Esophagus (tissue), 2 donors: ENCODE data around the gene THY1. TPM values are rescaled to one million over a fixed set of nuclear protein-coding genes. Genes with fewer than 3 reads are reported as not detected.
"Not testable (repeated sequence)": the region's sequence is repeated elsewhere in the genome, so short reads cannot be mapped to it uniquely, and the experiment has no call there.

Experiments
- H3K27ac ChIP-seq, 2 donors: one replicate each; pipeline ENCODE4 v1.5.1; 2013; ENCODE audit warnings: low read depth in 2 of 2, mild to moderate bottlenecking in 2 of 2, inconsistent platforms in 1 of 2, low read length in 1 of 2, moderate library complexity in 1 of 2
- H3K27me3 ChIP-seq, 2 donors: one replicate each; pipeline ENCODE4 v1.6.1; 2013; ENCODE audit warnings: low read length in 2 of 2, control low read depth in 1 of 2, mild to moderate bottlenecking in 1 of 2; ENCODE audit not compliant: insufficient read depth in 2 of 2, control insufficient read depth in 1 of 2
- H3K36me3 ChIP-seq, 2 donors: one replicate each; pipeline ENCODE4 v1.6.1; 2013; ENCODE audit warnings: low read length in 1 of 2; ENCODE audit not compliant: control insufficient read depth in 2 of 2, insufficient read depth in 2 of 2
- H3K4me1 ChIP-seq, 2 donors: one replicate each; pipeline ENCODE4 v1.6.1; 2013; ENCODE audit warnings: low read length in 1 of 2; ENCODE audit not compliant: control insufficient read depth in 2 of 2, insufficient read depth in 2 of 2
- H3K4me3 ChIP-seq, 2 donors: one replicate each; pipeline ENCODE4 v1.5.1; 2013; ENCODE audit warnings: low read length in 2 of 2, mild to moderate bottlenecking in 2 of 2, low read depth in 1 of 2, moderate library complexity in 1 of 2
- H3K9me3 ChIP-seq, 2 donors: one replicate each; pipeline ENCODE4 v1.6.1; 2013; ENCODE audit warnings: mild to moderate bottlenecking in 2 of 2, low read depth in 1 of 2, low read length in 1 of 2, moderate library complexity in 1 of 2; ENCODE audit not compliant: control insufficient read depth in 2 of 2, insufficient read depth in 1 of 2
- WGBS, 2 donors: extraction: QIAGEN DNeasy Blood & Tissue Kit; methylation state at CpG; one replicate each; pipeline ENCODE4 v1.1.7; 2013; 5-methylcytosine and 5-hydroxymethylcytosine counted together
- polyA plus RNA-seq, 2 donors: library from polyadenylated mRNA; stranded (reverse); fragments of 200-250 nt; gene quantifications; one replicate each; pipeline ENCODE4 v1.2.3, GENCODE V29; 2013
- donor health status: healthy with polysubstance abuse.
- donor health status: Bipolar disorder and iron deficiency.

The THY1 gene
- polyA plus RNA-seq, 2 donors = 0.92 to 1.2 TPM

DNA sequence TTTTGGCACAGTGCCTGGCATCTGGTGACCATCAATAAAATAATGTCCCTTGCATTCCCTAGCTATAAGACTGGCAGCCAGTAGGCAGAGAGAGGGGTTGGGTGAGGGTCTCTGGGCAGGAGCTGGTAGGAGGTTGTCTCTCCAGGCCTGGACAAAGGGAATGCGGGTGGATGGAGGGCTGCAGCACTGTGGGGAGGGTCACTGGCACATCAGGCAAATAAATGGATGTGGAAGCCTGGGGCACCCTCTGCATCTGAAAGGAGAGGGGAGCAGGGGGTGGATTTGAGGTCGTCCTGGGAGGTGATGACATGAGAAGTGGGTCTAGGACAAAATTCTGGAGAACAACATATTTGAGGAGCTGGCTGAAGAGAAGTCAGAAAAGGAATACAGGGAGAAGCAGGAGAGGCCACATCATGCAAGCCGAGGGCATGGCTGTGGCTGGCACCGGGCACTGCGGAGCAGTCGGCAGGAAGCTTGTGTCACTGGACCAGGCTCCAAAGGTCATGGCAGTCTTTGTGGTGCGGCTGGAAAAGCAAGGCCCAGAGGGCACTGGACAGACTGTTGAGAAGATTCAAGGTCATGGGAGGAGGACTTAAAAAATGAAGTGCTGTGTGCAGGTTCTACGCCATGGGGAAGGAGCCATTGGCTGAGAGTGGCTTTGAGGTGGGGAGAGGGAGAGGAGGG is 36.5 kb upstream of the THY1 start:
- H3K4me1 ChIP-seq = no peaks in the 10 kb centered on the region
- no peaks in the 10 kb centered on the region for H3K36me3 ChIP-seq
- no peak overlapping the region for H3K4me3 ChIP-seq
- no peaks in the 10 kb centered on the region for H3K27me3 ChIP-seq
- WGBS, 2 donors = 87 to 89% methylated on average over 8 of the region's 8 CpGs
- H3K27ac ChIP-seq = no peak overlapping the region
- no peaks in the 10 kb centered on the region for H3K9me3 ChIP-seq

- not testable (repeated sequence) for H3K36me3 ChIP-seq, H3K27ac ChIP-seq, H3K4me1 ChIP-seq, H3K9me3 ChIP-seq, H3K27me3 ChIP-seq, H3K4me3 ChIP-seq
- WGBS, 2 donors = 79 to 86% methylated on average over 6 of the region's 6 CpGs
Measured at GRCh38 chr11:119455708-119456107, 32.7 kb upstream of the THY1 start.

DNA sequence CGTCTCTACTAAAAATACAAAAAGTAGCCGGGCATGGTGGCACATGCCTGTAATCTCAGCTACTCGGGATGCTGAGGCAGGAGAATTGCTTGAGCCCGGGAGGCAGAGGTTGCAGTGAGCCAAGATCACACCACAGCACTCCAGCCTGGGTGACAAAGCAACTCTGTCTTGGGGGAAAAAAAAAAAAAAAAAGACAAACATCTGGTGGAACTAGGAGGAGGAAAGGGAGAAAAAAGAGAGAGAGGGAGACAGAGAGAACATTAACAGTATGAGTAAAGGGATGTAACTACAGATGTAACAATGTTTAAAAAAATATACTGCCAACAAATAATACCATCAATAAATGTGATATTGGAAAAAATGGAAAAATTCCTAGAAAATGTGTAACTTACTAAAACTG is 32.3 kb upstream of the THY1 start:
- not testable (repeated sequence) for H3K27ac ChIP-seq, H3K9me3 ChIP-seq, H3K4me3 ChIP-seq, H3K4me1 ChIP-seq, H3K36me3 ChIP-seq, H3K27me3 ChIP-seq
- WGBS, 2 donors = 59% methylated on average over 4 of the region's 4 CpGs

GRCh38 chr11:119453881-119454280 is 30.9 kb upstream of the THY1 start:
- Histone ChIP-seq H3K4me1 (no peaks in the 10 kb centered on the region), H3K9me3 (no peaks in the 10 kb centered on the region)

GRCh38 chr11:119450590-119451326 is 27.8 kb upstream of the THY1 start:
- no peaks in the 10 kb centered on the region for H3K36me3 ChIP-seq
- peaks cover 2 to 3% of the 10 kb centered on the region in 2 donors for H3K4me1 ChIP-seq
- no peaks in the 10 kb centered on the region for H3K9me3 ChIP-seq
- H3K4me3 ChIP-seq = no peak overlapping the region
- H3K27me3 ChIP-seq = no peaks in the 10 kb centered on the region
- WGBS, 2 donors = 72 to 73% methylated on average over 5 to 6 of the region's 6 CpGs
- H3K27ac ChIP-seq = no peak overlapping the region

More at GRCh38 chr11:119453881-119454280, 30.9 kb upstream of the THY1 start:
- H3K27ac ChIP-seq = no peak overlapping the region
- no peak overlapping the region for H3K4me3 ChIP-seq
- 78 to 87% methylated on average over 1 of the region's 1 CpG for WGBS, 2 donors
- no peaks in the 10 kb centered on the region for H3K36me3 ChIP-seq
- no peaks in the 10 kb centered on the region for H3K27me3 ChIP-seq

- no peaks in the 10 kb centered on the region for H3K36me3 ChIP-seq
- H3K4me1 ChIP-seq = peaks cover 2 to 3% of the 10 kb centered on the region in 2 donors
- 73 to 88% methylated on average over 3 of the region's 3 CpGs for WGBS, 2 donors
- no peaks in the 10 kb centered on the region for H3K9me3 ChIP-seq
- no peak overlapping the region for H3K4me3 ChIP-seq
- no peaks in the 10 kb centered on the region for H3K27me3 ChIP-seq
- no peak overlapping the region for H3K27ac ChIP-seq
Measured at GRCh38 chr11:119449498-119449897, 26.5 kb upstream of the THY1 start.

- Histone ChIP-seq H3K27ac (no peak overlapping the region), H3K27me3 (no peaks in the 10 kb centered on the region), H3K4me1 (peaks cover 2 to 3% of the 10 kb centered on the region in 2 donors), H3K36me3 (no peaks in the 10 kb centered on the region), H3K9me3 (no peaks in the 10 kb centered on the region), H3K4me3 (no peak overlapping the region)
- WGBS, 2 donors = 86 to 87% methylated on average over 4 of the region's 4 CpGs
Measured at GRCh38 chr11:119448380-119448779, 25.4 kb upstream of the THY1 start.

GRCh38 chr11:119447664-119448242 is 24.8 kb upstream of the THY1 start:
- Histone ChIP-seq H3K4me3 (no peak overlapping the region), H3K4me1 (peaks cover 2 to 3% of the 10 kb centered on the region in 2 donors), H3K36me3 (no peaks in the 10 kb centered on the region), H3K9me3 (no peaks in the 10 kb centered on the region), H3K27ac (peak overlapping the region in 1 of 2 donors; percentile 6), H3K27me3 (no peaks in the 10 kb centered on the region)
- 27 to 40% methylated on average over 5 of the region's 5 CpGs for WGBS, 2 donors

DNA sequence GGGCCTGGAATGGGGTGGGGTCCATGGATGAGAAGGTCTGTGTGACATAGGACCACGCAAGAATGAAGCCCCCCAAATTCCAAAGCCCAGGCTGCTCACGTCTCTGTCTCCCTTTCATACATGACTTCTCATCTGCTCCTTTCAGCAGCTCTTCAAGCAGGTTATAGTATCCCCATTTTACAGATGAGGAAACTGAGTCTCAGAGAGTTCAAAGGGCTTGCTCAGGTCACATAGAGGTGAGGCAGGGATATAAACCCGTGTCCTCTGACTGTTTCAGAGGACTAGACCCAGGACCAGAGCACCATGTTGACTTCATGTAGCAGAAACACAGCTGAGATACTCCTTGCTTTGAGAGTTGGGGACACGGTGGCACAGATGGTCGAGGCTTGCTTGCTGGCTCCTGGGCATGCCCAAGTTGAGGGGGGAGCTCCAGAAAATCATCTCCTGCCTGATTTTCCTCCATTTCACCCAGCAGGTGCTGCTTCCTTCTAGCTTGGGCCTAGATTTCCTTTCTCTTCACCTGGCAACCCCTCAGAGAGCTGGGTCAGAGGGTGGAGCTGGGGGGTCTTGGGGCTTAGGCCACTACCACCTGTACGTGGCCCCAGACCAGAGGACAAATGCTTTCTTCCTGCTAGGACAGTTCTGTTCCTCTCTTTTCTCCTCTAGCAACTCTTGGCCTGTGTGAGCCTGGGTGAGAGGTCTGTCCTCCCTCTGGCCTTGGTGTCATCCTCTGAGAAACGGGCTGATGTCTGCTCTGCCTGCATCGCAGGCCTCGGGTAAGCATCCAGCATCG is 24.1 kb upstream of the THY1 start:
- Histone ChIP-seq H3K9me3 (no peaks in the 10 kb centered on the region), H3K27ac (peak overlapping the region in 1 of 2 donors; percentile 6), H3K4me3 (no peak overlapping the region), H3K36me3 (no peaks in the 10 kb centered on the region), H3K27me3 (no peaks in the 10 kb centered on the region), H3K4me1 (peaks cover 2 to 3% of the 10 kb centered on the region in 2 donors)
- 56 to 66% methylated on average over 10 of the region's 10 CpGs for WGBS, 2 donors
